CD14-positive monocyte (primary cell): Measurements from ENCODE around the gene DDAH1. TPM values are rescaled to one million over a fixed set of nuclear protein-coding genes. Genes with fewer than 3 reads are reported as not detected.

ENCODE experiments used
- DNase-seq, 3 donors: peaks; one replicate each; pipeline ENCODE4 v3.0.0-alpha.2; 2011 to 2022
- H2AFZ ChIP-seq: 2 replicates; pipeline ENCODE4 v1.6.0; 2012; ENCODE audit warnings: mild to moderate bottlenecking, low read depth, low read length, inconsistent platforms; ENCODE audit not compliant: insufficient read depth, poor library complexity, severe bottlenecking
- H3K27ac ChIP-seq, 2 donors: 1 replicate in 1 of 2; 2 replicates in 1 of 2; pipeline ENCODE4 v1.5.1; 2012 to 2013; ENCODE audit warnings: low read length in 2 of 2, control low read depth in 1 of 2, inconsistent platforms in 1 of 2, low read depth in 1 of 2, mild to moderate bottlenecking in 1 of 2
- H3K27me3 ChIP-seq, 2 donors: one replicate each; pipeline versions ENCODE4 v1.6.0 to v1.6.1; 2011 to 2013; ENCODE audit warnings: low read length in 2 of 2; ENCODE audit not compliant: control insufficient read depth in 2 of 2, insufficient read depth in 2 of 2
- H3K36me3 ChIP-seq, 2 donors: replicated peaks in 1 of 2; 1 replicate in 1 of 2; 2 replicates in 1 of 2; pipeline versions ENCODE4 v1.5.1 to v1.6.1; 2012 to 2013; ENCODE audit warnings: low read length in 2 of 2, control low read depth in 1 of 2, inconsistent platforms in 1 of 2, mild to moderate bottlenecking in 1 of 2; ENCODE audit not compliant: insufficient read depth in 2 of 2, control insufficient read depth in 1 of 2
- H3K4me1 ChIP-seq, 2 donors: 1 replicate in 1 of 2; 2 replicates in 1 of 2; pipeline versions ENCODE4 v1.5.1 to v1.6.1; 2012 to 2013; ENCODE audit warnings: low read length in 2 of 2, control low read depth in 1 of 2, inconsistent platforms in 1 of 2, mild to moderate bottlenecking in 1 of 2, moderate library complexity in 1 of 2; ENCODE audit not compliant: insufficient read depth in 2 of 2, control insufficient read depth in 1 of 2
- H3K4me2 ChIP-seq: replicated peaks from 2 replicates; pipeline ENCODE3; 2012; ENCODE audit warnings: low read length, moderate library complexity, mild to moderate bottlenecking; ENCODE audit not compliant: poor library complexity, severe bottlenecking; ENCODE audit errors: extremely low read depth
- H3K4me3 ChIP-seq, 3 experiments: fragments of 200-600 bp in 1 of 3; sonication (generic) in 1 of 3; replicated peaks in 1 of 3; 1 replicate in 2 of 3; 2 replicates in 1 of 3; pipeline ENCODE4 v1.5.1; 2011 to 2013; ENCODE audit warnings: low read length in 3 of 3, mild to moderate bottlenecking in 3 of 3, control low read depth in 2 of 3, low read depth in 2 of 3, inconsistent platforms in 1 of 3, moderate library complexity in 1 of 3
- H3K79me2 ChIP-seq: 2 replicates; pipeline ENCODE4 v1.6.0; 2012; ENCODE audit warnings: mild to moderate bottlenecking, control low read depth, inconsistent platforms, low read length, moderate library complexity; ENCODE audit not compliant: insufficient read depth
- H3K9ac ChIP-seq: 2 replicates; pipeline ENCODE4 v1.6.0; 2017; ENCODE audit warnings: low read length, mild to moderate bottlenecking; ENCODE audit not compliant: insufficient read depth, poor library complexity, severe bottlenecking
- H3K9me3 ChIP-seq, 2 donors: replicated peaks in 1 of 2; 1 replicate in 1 of 2; 2 replicates in 1 of 2; pipeline versions ENCODE4 v1.5.1 to v1.6.1; 2012 to 2013; ENCODE audit warnings: low read length in 2 of 2, control low read depth in 1 of 2; ENCODE audit not compliant: control insufficient read depth in 1 of 2, insufficient read depth in 1 of 2
- H4K20me1 ChIP-seq: 2 replicates; pipeline ENCODE4 v1.6.0; 2012; ENCODE audit warnings: mild to moderate bottlenecking, low read length, control low read depth, moderate library complexity; ENCODE audit not compliant: insufficient read depth
- H3K27ac Mint-ChIP-seq, 7 donors: one replicate each; pipeline ENCODE4 v1.8.0; 2020; ENCODE audit warnings: mild to moderate bottlenecking in 7 of 7, mixed read lengths in 7 of 7, moderate library complexity in 6 of 7, inconsistent platforms in 2 of 7
- H3K27me3 Mint-ChIP-seq, 3 donors: one replicate each; pipeline ENCODE4 v1.8.0; 2021 to 2022; ENCODE audit warnings: low read depth in 3 of 3, mild to moderate bottlenecking in 3 of 3, mixed read lengths in 3 of 3, moderate library complexity in 3 of 3, inconsistent platforms in 1 of 3
- H3K36me3 Mint-ChIP-seq, 2 donors: one replicate each; pipeline ENCODE4 v1.8.0; 2020; ENCODE audit warnings: mixed read lengths in 2 of 2, inconsistent platforms in 1 of 2, mild to moderate bottlenecking in 1 of 2
- H3K4me1 Mint-ChIP-seq: one replicate; pipeline ENCODE4 v1.8.0; 2020; ENCODE audit warnings: mild to moderate bottlenecking, mixed read lengths
- H3K4me3 Mint-ChIP-seq, 2 donors: one replicate each; pipeline ENCODE4 v1.8.0; 2020; ENCODE audit warnings: mild to moderate bottlenecking in 2 of 2, mixed read lengths in 2 of 2, moderate library complexity in 1 of 2
- H3K9me3 Mint-ChIP-seq, 7 donors: one replicate each; pipeline ENCODE4 v1.8.0; 2020 to 2022; ENCODE audit warnings: mixed read lengths in 7 of 7, mild to moderate bottlenecking in 6 of 7, moderate library complexity in 6 of 7, inconsistent platforms in 2 of 7
- CTCF ChIP-seq: fragments of 200-600 bp; IDR thresholded peaks from one replicate; pipeline ENCODE4 v1.8.0; 2022; ENCODE audit warnings: antibody characterized with exemption, mild to moderate bottlenecking
- WGBS: methylation state at CpG from one replicate; pipeline ENCODE4 v1.1.5; 2013; ENCODE audit warnings: missing lambda C conversion rate; ENCODE audit not compliant: insufficient coverage; 5-methylcytosine and 5-hydroxymethylcytosine counted together
- intact Hi-C, 2 donors: fragments of 100-400 bp; cut with micrococcal nuclease; formaldehyde crosslinking; loops; one replicate each; pipeline versions ENCODE4 v1.15.0 to v1.15.1; 2023
- polyA plus RNA-seq, 3 donors: library from polyadenylated mRNA; depleted of rRNA in 1 of 3; unstranded in 2 of 3; stranded (reverse) in 1 of 3; fragments of 300-500 nt in 2 of 3; fragments of >200 nt in 1 of 3; fragmentation: Illumina TruSeq in 2 of 3; gene quantifications; 1 replicate in 2 of 3; 2 replicates in 1 of 3; pipeline ENCODE4 v1.2.3, GENCODE V29; 2012 to 2021

The DDAH1 gene
- polyA plus RNA-seq, 3 donors = not detected

- no peaks in the 10 kb centered on the region for H4K20me1 ChIP-seq
- peaks cover 0 to 2% (median 0%) of the 10 kb centered on the region in 3 donors for H3K27me3 Mint-ChIP-seq
- no peak overlapping the region for H3K9ac ChIP-seq
- no peak overlapping the region for H3K4me3 ChIP-seq
- H3K4me2 ChIP-seq = no peak overlapping the region
- H3K27me3 ChIP-seq = no peaks in the 10 kb centered on the region
- no peak overlapping the region for H3K4me3 Mint-ChIP-seq
- H3K79me2 ChIP-seq = no peaks in the 10 kb centered on the region
- H3K9me3 Mint-ChIP-seq = peaks cover 0 to 3% (median 0%) of the 10 kb centered on the region in 7 donors
- H3K27ac ChIP-seq = no peak overlapping the region
- DNase-seq = no peak
- H3K4me1 Mint-ChIP-seq = no peaks in the 10 kb centered on the region
- no peaks in the 10 kb centered on the region for H3K36me3 ChIP-seq
- WGBS = 100% methylated on average over 2 of the region's 2 CpGs
- no peaks in the 10 kb centered on the region for H3K36me3 Mint-ChIP-seq
- no peaks in the 10 kb centered on the region for H3K4me1 ChIP-seq
- no peaks in the 10 kb centered on the region for H3K9me3 ChIP-seq
- no peak overlapping the region for H2AFZ ChIP-seq
- H3K27ac Mint-ChIP-seq = no peak overlapping the region
- TF ChIP-seq CTCF = no peak
- intact Hi-C loops = no loop called here
Measured at GRCh38 chr1:85484264-85484663, 19.3 kb upstream of the DDAH1 start.

- Histone ChIP-seq H3K9ac (no peak overlapping the region), H3K36me3 (no peaks in the 10 kb centered on the region), H3K9me3 (no peaks in the 10 kb centered on the region), H3K79me2 (no peaks in the 10 kb centered on the region), H3K4me3 (no peak overlapping the region), H3K4me1 (no peaks in the 10 kb centered on the region), H3K4me2 (no peak overlapping the region), H3K27me3 (no peaks in the 10 kb centered on the region), H3K27ac (no peak overlapping the region), H4K20me1 (no peaks in the 10 kb centered on the region), H2AFZ (no peak overlapping the region)
- 73% methylated on average over 1 of the region's 3 CpGs for WGBS
- intact Hi-C loops = no loop called here
- no peak for DNase-seq
- Mint-ChIP-seq H3K9me3 (peaks cover 0 to 3% (median 0%) of the 10 kb centered on the region in 7 donors), H3K4me3 (no peak overlapping the region), H3K4me1 (no peaks in the 10 kb centered on the region), H3K27me3 (peaks cover 0 to 2% (median 0%) of the 10 kb centered on the region in 3 donors), H3K36me3 (no peaks in the 10 kb centered on the region), H3K27ac (no peak overlapping the region)
- no peak for TF ChIP-seq CTCF
Measured at GRCh38 chr1:85481688-85482087, 16.7 kb upstream of the DDAH1 start.
